HAP-1 (cell line): ENCODE results near the gene TMEM238.

ENCODE experiments used
- DNase-seq, 2 experiments: peaks; one replicate each; pipeline ENCODE4 v3.0.0-alpha.2; 2016 to 2020; ENCODE audit warnings: low spot score in 2 of 2
- H3K27me3 ChIP-seq: fragments of 250-450 bp; sonication (Bioruptor Pico); 2 replicates; pipeline ENCODE4 v1.5.1; 2020; ENCODE audit warnings: low read depth, mild to moderate bottlenecking, moderate library complexity
- H3K36me3 ChIP-seq: fragments of 250-450 bp; sonication (Bioruptor Pico); replicated peaks from 2 replicates; pipeline ENCODE4 v1.5.1; 2020; ENCODE audit warnings: mild to moderate bottlenecking
- H3K4me1 ChIP-seq: fragments of 250-450 bp; sonication (Bioruptor Pico); 2 replicates; pipeline ENCODE4 v1.5.1; 2020; ENCODE audit warnings: mild to moderate bottlenecking
- H3K4me3 ChIP-seq: fragments of 250-450 bp; sonication (Bioruptor Pico); 2 replicates; pipeline ENCODE4 v1.5.1; 2020; ENCODE audit warnings: mild to moderate bottlenecking, moderate library complexity
- H3K9me3 ChIP-seq: fragments of 250-450 bp; sonication (Bioruptor Pico); 2 replicates; pipeline ENCODE4 v1.5.1; 2020; ENCODE audit warnings: mild to moderate bottlenecking, moderate library complexity
- in situ Hi-C: fragments of 300-500 bp; cut with MboI; formaldehyde crosslinking; loops from 3 replicates; pipeline ENCODE4 v1.14.3; 2020; ENCODE audit warnings: low sequenced_read_pairs, inconsistent platforms, mixed read lengths

The TMEM238 gene

DNA sequence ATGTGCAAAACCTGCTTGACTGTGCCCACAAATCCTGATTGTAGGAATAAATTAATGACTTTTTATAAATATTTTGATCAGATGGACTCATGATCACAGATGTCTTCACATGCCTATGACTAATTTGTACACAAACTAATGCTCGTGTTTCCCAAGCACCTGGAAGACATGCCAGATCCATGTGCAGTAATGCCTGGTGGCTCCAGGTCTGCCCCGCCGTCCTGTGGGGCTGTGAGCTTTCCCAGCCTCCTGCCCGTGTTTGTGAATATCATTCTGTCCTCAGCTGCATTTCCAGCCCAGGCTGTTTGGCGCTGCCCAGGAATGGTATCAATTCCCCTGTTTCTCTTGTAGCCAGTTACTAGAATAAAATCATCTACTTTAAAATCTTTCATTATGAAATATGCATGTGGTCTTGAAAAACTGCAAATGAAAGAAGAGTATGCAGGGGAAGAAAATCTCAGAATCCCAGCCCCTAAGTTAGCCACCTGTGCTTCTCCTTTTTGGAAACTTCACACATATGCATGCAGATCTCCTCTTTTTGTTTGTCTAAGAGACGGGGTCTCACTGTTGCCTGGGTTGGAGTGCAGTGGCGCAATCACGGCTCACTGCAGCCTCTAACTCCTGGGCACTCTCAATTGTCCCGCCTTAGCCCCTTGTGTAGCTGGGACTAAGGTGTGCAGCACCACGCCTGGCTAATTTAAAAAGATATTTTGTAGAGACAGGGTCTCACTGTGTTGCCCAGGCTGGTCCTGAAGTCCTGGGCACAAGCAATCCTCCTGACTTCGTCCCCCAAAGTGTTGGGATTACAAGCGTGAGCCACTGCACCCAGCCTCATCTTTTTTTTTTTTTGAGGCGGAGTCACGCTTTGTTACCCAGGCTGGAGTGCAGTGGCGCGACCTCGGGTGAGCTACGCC is 7.9 kb upstream of the TMEM238 start:
- in situ Hi-C loops = no loop called here

DNA sequence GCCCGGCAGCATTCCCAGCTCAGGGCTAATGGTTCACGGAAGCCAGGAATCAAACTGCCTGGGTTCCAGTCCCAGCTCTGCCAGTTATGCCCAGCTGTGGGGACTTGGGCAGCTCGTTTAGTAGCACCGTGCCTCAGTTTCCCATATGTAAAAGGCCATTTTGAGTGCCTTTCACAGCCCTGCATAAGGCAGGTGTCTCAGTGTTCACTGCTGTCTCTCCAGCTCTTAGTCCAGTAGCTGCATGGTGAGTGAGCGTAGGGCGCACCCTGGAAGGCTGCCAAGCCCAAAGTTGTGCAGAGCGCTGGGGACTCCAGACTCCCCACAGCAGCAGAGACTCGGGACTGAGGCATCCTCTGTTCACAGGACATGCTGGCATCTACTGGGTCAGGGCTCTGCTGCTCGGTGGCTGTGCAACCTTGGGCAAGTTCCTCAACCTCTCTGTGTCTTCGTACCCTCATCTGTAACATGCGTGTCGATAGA is 7.1 kb upstream of the TMEM238 start:
- no peaks in the 10 kb centered on the region for H3K27me3 ChIP-seq
- peaks cover 27% of the 10 kb centered on the region for H3K4me1 ChIP-seq
- in situ Hi-C loops = no loop called here
- no peaks in the 10 kb centered on the region for H3K9me3 ChIP-seq
- peaks cover 52% of the 10 kb centered on the region for H3K36me3 ChIP-seq
- no peak for DNase-seq
- H3K4me3 ChIP-seq = no peak overlapping the region

More for the DNA sequence above, 7.9 kb upstream of the TMEM238 start:
- Histone ChIP-seq H3K4me3 (no peak overlapping the region), H3K9me3 (no peaks in the 10 kb centered on the region), H3K27me3 (no peaks in the 10 kb centered on the region), H3K4me1 (peaks cover 27% of the 10 kb centered on the region), H3K36me3 (peaks cover 44% of the 10 kb centered on the region)
- DNase-seq = no peak

DNA sequence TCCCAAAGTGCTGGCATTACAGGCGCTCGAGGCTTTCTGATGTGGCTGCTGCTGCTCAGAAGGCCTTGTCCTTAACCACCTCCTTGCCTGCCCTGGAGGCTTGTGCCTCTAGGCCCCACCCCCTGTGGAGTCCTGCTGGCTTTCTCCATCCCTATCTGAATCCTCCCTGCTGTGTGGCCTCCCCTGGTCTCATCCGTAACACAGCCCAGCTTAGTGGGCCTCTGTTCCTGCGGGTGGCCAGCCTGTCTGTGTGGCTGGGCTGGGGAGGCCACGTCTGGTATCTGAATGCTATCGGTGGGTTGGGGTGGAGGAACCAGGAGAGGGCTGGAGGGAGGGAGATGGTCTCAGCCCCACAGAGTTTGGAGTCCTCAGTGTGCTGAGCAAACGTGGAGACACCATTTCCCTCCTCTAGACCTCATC is 6.4 kb upstream of the TMEM238 start:
- peak in 1 of 2 experiments; percentile 63 for DNase-seq
- H3K36me3 ChIP-seq = peaks cover 56% of the 10 kb centered on the region
- no peaks in the 10 kb centered on the region for H3K9me3 ChIP-seq
- H3K27me3 ChIP-seq = no peaks in the 10 kb centered on the region
- H3K4me1 ChIP-seq = peaks cover 27% of the 10 kb centered on the region
- no peak overlapping the region for H3K4me3 ChIP-seq
- in situ Hi-C loops = no loop called here

DNA sequence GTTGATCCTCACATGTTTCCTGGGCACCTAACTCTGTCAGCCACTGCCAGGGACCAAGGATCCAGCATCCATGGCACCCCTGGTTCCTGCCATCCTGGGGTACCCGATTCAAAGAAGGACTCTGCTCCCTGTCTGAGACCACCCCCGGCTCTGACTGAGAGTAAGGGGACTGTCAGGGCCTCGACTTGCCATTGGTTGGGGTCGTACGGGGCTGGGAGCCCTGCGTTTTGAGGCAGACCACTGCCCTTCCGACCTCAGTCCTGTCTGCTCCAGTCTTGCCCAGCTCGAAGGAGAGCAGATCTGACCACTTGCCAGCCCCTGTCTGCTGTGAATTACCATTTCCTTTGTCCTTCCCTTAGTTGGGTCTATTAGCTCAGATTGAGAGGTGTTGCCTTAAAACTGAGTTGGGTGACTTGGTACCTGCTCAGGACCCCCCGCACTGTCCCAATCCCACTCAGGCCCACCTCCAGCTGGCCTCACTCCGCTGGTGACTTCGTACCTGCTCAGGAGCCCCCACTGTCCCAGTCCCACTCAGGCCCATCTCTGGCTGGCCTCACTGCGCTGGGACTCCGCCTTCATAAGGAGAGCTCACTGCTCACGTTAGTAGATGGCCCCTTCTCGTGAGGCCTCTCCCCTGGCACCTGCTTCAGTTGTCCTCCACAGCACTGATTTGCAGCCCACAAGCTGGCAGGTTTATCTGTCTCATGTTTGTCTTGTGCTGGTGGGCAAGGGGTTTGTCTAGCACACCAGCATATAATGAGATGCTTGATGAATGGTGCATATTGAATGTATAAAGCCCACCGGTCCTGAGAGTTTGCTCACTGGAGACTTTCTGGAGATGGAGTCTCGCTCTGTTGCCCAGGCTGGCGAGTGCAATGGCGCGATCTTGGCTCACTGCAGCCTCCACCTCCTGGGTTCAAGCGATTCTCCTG is 5.6 kb upstream of the TMEM238 start:
- Histone ChIP-seq H3K9me3 (no peaks in the 10 kb centered on the region), H3K36me3 (peaks cover 56% of the 10 kb centered on the region), H3K4me3 (no peak overlapping the region), H3K4me1 (peaks cover 31% of the 10 kb centered on the region), H3K27me3 (no peaks in the 10 kb centered on the region)
- in situ Hi-C loops = loop anchor here (10.0 kb wide), 1 partner anchor 85 kb away; no protein-coding TSS in a partner anchor
- no peak for DNase-seq

DNA sequence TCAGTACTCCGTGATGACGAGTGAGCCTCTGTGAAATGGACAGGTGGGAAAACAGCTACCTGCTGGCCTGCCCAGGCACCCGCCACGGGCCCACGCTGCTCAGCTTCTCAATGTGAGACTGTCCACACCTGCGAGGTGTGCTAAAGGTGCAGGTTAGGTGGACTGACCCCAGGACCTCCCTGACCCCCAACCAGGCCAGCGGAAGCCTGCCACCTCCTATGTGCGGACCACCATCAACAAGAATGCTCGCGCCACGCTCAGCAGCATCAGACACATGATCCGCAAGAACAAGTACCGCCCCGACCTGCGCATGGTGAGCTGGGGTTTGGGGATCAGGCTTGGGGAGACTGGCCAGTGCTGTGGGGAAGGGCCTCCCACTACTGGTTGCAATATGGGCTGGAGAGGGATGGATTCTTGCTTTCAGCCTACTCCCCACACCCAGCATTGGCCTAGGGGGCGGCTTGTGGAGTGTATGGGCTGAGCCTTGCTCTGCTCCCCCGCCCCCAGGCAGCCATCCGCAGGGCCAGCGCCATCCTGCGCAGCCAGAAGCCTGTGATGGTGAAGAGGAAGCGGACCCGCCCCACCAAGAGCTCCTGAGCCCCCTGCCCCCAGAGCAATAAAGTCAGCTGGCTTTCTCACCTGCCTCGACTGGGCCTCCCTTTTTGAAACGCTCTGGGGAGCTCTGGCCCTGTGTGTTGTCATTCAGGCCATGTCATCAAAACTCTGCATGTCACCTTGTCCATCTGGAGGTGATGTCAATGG is 3.8 kb upstream of the TMEM238 start:
- DNase-seq = no peak
- Histone ChIP-seq H3K27me3 (no peaks in the 10 kb centered on the region), H3K4me3 (peak overlapping the region; percentile 88), H3K36me3 (peaks cover 56% of the 10 kb centered on the region), H3K4me1 (peaks cover 38% of the 10 kb centered on the region), H3K9me3 (no peaks in the 10 kb centered on the region)
- in situ Hi-C loops = loop anchor here (10.0 kb wide), 1 partner anchor 83 kb away; no protein-coding TSS in a partner anchor

DNA sequence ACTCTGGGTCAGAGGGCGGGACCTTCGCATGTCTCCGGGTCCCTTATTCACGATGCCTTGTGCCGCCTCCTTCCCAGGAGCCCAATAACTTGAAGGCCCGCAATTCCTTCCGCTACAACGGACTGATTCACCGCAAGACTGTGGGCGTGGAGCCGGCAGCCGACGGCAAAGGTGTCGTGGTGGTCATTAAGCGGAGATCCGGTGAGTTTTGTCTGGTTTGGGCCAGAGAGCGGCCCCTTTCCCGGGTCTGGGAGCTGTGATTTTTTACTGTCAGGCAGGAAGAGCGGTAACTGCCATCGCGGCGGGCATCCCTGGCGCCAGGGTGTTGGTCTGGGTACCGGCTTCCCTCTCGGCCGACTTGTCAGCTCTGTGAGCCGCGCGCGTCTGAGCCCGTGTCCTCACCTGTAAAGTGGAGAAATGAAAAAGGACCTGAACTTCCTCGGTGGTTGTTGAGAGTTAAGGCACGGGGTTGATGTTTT is 2.4 kb upstream of the TMEM238 start:
- H3K4me1 ChIP-seq = peaks cover 34% of the 10 kb centered on the region
- in situ Hi-C loops = loop anchor here (10.0 kb wide), 1 partner anchor 82 kb away; no protein-coding TSS in a partner anchor

DNA sequence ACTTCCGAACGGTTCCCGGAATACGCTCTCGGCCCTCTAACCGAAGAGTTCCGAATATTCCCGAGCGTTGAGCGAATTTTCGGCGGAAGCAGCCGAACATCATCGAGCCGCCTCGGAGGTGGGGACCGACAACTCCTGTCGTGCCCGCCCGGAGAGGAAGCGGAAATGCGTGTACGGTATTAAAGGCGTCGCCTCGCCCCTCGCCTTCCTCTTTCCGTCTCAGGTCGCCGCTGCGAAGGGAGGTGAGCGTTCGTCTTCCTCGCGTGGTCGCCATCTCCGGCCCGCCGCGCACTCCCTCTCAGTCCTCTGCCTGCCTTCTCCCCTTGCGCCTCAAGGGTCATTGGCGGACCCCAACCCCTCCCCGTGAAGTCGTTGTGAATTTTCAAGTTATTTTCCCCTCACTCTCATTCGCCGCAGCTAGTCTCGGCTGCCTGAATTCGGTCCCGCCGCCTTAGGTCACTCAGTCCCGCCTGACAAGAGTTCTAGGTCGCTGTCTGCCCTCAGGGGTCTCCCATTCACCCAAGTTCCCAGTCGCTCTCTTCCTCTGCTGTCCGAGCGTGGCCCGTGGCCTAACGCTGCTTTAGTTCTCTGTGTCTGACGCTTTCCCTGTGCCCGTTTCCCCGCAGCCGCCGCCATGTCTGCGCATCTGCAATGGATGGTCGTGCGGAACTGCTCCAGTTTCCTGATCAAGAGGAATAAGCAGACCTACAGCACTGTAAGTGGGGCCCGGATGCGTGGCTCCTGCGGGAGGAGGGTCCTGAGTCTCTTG is 1.8 kb upstream of the TMEM238 start, which contains the start of gene RPL28:
TSS of gene RPL28 (plus strand) at position 209 of the 769 bp plus-strand sequence. CDS start at position 635, 426 bp downstream.
- in situ Hi-C loops = loop anchor here (10.0 kb wide), 1 partner anchor 81 kb away; no protein-coding TSS in a partner anchor
- peaks cover 51% of the 10 kb centered on the region for H3K36me3 ChIP-seq
- DNase-seq = peak; percentile 95 to 98

More for the DNA sequence above, 2.4 kb upstream of the TMEM238 start:
- no peak for DNase-seq
- peak overlapping the region; percentile 88 for H3K4me3 ChIP-seq
- peaks cover 56% of the 10 kb centered on the region for H3K36me3 ChIP-seq
- no peaks in the 10 kb centered on the region; the same call in 1 of the 2 replicates for H3K9me3 ChIP-seq
- H3K27me3 ChIP-seq = no peaks in the 10 kb centered on the region

DNA sequence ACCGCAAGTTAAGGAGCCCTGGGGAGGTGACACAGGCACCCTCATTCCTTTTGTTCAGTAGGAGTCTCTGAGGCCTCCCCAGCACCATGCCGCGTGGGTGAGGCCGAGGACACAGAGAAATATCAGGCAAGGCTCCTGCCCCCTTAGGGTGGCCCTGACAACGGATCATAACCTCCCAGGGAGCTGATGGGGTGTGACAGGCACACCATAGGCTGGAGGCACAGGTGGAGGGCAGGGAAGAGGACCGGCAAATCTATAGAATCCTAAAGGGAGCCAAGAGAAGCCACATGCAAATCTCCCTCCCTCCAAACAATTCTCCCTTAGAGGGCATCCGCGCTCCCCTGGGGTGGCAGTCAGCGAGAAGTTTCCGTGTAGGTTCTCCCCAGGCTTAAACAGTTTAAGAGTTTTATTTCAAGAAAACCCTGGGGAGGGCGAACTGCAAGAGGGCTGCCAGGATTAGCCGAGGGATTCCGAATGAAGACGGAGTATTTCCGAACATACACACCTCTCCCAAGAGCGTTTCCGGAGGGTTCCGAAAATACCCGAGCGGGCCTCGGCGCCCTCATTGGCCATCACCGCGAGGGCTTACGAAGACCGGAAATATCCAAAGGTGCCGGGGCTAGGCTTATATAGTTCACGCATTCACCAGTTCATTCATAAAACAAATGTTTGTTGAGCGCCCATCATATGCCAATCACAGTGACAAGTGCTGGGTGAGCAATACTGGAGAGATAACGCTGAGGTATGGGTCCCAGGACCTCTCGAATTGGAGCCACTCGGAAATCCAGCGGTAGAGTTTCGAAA is 1.0 kb upstream of the TMEM238 start:
- in situ Hi-C loops = loop anchor here (10.0 kb wide), 1 partner anchor 80 kb away; no protein-coding TSS in a partner anchor
- Histone ChIP-seq H3K9me3 (no peaks in the 10 kb centered on the region; the same call in 1 of the 2 replicates), H3K27me3 (no peaks in the 10 kb centered on the region), H3K4me3 (peak overlapping the region; percentile 88), H3K4me1 (peaks cover 29% of the 10 kb centered on the region), H3K36me3 (peaks cover 43% of the 10 kb centered on the region)
- peak; percentile 89 to 99 for DNase-seq

More for the DNA sequence above, 1.8 kb upstream of the TMEM238 start, which contains the start of gene RPL28:
- H3K4me3 ChIP-seq = peak within 1 kb of the TSS; percentile 88
- H3K27me3 ChIP-seq = no peaks in the 10 kb centered on the region
- H3K4me1 ChIP-seq = peaks cover 31% of the 10 kb centered on the region
- no peaks in the 10 kb centered on the region; the same call in 1 of the 2 replicates for H3K9me3 ChIP-seq

DNA sequence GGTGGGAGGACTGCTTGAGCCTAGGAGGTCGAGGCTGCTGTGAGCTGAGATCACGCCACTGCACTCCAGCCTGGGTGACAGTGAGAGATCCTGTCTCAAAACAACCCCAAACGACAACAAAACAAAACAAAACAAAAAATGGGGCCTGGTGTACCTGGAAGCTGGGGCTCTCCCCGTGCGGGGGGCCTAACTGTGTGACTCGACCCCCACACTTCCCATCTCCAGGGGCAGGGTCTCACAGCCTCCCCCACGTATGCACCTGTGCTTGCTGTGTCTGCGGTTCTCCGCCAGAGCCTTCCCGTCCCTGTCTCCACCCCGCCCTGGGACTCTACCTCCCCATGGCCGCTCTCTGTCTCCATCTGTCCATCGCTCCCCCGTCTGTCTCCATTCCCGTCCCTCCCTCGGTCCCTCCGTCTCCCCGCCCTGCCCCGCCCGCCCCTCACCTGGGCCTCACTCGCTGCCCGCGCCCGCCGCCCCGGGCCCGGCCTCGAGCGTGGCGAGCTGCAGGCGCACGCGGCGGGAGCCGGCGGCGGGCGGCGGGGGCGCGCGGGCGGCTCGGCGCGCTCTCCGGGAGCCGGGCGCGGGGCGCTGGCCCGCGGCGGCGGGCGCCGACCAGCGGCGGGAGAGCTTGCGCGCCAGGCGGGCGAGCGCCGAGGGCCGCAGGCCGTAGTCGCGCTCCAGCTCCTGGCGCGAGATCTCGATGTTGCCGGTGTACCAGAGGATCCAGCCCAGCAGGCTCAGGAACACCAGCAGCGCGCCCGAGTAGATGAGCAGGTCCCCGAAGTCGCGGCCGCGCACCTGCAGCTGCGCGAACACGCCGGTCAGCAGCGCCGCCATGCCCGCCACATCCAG is 587 bp downstream of the TMEM238 start:
- H3K9me3 ChIP-seq = no peaks in the 10 kb centered on the region; the same call in 1 of the 2 replicates
- peak; percentile 51 to 76 for DNase-seq
- H3K27me3 ChIP-seq = no peaks in the 10 kb centered on the region
- in situ Hi-C loops = loop anchor here (10.0 kb wide), 1 partner anchor 79 kb away; no protein-coding TSS in a partner anchor
- H3K4me1 ChIP-seq = peaks cover 27% of the 10 kb centered on the region
- H3K36me3 ChIP-seq = peaks cover 27% of the 10 kb centered on the region
- peak overlapping the region; percentile 88 for H3K4me3 ChIP-seq

DNA sequence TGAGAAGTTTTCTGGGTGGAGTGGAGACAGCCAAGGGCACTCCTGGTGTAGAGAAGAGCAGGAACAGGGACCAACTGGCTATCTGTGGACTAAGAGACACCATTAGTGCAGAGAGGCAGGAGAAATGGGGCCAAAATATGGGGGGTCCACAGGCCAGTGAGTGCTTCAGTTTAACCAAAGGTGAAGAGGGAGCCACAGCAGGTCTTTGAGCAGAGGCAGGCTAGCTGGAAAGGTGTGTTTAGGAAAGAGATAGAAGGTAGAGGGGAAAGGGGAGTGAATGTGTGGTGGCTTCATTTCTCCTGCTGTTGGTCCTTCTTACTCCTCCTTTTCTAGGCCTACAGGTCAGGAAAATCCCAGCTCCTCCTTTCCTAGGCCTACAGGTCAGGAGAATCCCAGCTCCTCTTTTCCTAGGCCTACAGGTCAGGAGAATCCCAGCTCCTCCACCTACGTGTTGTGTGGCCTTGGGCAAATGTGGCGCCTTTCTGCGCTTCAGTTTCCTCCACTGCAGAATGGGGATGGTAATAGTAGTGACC is 1.5 kb downstream of the TMEM238 start:
- Histone ChIP-seq H3K9me3 (no peaks in the 10 kb centered on the region; the same call in 1 of the 2 replicates), H3K4me1 (peaks cover 18% of the 10 kb centered on the region), H3K36me3 (peaks cover 18% of the 10 kb centered on the region), H3K4me3 (no peak overlapping the region), H3K27me3 (no peaks in the 10 kb centered on the region)
- no peak for DNase-seq
- in situ Hi-C loops = loop anchor here (10.0 kb wide), 1 partner anchor 78 kb away; no protein-coding TSS in a partner anchor
